Measurements from ENCODE around the gene TBX3.
"Not testable (repeated sequence)": the region's sequence is repeated elsewhere in the genome, so short reads cannot be mapped to it uniquely, and the experiment has no call there.

TBX3 gene

DNA sequence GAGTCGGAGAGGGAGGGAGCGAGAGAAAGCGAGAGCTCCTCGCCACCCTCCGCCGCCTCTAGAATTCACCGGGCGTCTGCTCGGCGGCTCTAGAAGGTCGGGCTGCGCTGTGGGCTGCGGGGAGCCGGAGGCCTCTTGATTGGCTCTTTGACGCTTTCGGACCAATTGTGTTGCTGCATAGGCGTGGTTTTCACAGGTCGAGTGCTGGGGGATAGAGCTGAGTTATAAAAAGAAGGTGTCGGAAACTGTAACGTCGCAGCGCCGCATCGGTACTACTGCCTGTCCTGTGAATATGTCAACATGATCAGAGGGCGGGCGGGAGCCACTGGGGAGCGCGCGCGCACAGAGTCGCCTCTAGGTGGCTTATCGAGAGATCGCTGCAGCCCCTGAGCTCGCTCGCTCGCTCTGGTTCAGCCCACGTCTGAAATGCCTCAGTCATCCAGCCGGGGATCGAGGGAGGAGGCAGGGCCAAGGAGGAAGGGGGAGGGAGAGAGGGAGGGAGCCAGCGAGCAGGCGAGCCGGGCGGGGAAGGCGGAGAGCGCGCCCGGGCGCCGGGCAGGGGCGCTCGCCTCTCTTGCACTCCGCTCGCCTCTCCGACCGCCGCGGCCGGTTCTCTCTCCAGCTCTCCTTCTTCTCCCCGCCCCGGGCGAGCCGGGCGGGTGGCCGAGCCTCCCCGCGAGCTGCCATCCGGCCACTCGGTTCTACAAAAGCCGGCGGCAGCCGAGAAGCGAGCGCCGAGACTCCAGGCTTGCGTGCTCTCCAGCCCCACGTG lies at the start of gene TBX3:
Gene TBX3, minus strand, starts transcription at position 78 of the 772 bp plus-strand sequence. CDS start 975 bp downstream, outside the sequence.
- intact Hi-C loops (cut with DNase I): loop anchor here (10.0 kb wide), 1 partner anchor 279 kb away; the partner anchor contains the start of gene TBX5
- peak; percentile 19 to 82 (median 57) for DNase-seq

DNA sequence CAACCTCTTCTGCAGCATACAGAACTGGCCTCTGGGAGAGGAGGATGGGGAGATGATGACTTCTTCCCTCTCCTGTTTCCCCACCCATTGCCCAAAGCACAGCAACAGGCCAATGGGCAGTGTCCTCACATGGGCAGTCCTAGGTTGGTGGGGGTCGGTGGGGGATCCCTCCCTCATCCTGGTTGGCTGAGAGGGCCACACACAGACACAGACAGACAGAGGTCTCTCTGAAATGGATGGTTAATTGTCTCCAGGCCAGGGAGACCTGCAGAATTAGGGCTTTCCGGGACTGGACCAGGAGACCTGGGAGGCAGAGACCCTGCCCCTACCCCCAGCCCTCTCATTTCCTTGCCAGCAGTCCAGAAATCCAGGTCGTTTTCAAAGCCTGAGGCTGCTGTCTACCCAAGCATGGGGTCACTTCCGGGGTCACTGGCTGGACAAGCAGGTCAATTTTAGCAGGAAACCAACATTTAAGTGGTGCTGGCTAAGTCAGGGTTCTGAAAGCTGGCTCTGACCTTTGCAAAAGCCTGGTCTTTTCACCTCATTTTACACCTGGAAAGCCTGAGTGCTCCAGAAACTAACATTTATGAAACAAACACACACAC lies 48.6 kb upstream of the TBX3 start:
- intact Hi-C loops (cut with DNase I): no loop called here
- DNase-seq: no peak

DNA sequence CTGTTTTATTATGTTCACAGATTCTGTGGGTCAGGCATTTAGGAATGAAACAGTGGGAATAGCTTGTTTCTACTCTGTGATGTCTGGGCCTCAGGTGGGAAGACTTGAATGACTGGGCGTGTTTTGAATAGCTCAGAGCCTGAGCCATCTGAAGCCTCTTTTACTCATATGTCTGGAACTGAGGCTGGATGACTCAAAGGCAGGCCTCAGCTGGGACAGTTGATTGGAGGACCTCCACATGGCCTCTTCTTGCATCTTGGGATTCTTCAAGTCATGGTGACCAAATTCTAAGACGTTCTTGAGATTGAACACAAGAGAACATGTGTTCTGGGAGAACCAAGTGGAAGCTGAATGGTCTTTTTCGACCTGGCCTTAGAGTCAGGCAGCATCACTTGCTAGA lies 45.8 kb upstream of the TBX3 start:
- intact Hi-C loops (cut with DNase I): no loop called here
- no peak for DNase-seq

DNA sequence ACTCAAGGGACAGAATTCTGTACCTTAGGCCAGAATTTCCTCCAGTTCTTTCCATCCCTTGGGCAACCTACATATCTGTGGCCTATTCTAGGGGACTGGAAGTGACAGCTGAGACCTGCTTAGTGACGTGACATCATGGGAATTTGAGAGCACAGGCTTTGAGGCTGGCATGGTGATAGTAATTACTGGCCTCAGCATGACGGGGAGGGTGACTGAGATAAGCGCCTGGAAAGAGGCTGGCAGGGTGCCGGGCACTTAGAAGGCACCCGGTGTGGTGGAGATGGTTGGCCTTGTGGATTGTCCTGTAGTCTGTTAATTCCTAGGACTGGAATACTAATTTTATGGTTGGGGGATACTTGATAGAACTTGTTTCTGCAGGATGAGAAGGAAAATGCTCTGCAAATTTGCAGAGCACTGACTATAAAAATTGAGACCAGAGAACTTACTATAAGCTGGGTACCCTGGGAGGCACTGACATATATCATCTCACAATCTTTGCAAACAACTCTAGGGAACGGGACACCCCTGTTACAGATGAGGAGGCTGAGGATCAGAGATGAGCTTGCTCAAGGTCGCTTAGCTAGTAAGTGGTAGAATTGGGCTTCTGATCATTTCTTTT lies 42.2 kb upstream of the TBX3 start:
- DNase-seq: no peak
- intact Hi-C loops (cut with DNase I): no loop called here

DNA sequence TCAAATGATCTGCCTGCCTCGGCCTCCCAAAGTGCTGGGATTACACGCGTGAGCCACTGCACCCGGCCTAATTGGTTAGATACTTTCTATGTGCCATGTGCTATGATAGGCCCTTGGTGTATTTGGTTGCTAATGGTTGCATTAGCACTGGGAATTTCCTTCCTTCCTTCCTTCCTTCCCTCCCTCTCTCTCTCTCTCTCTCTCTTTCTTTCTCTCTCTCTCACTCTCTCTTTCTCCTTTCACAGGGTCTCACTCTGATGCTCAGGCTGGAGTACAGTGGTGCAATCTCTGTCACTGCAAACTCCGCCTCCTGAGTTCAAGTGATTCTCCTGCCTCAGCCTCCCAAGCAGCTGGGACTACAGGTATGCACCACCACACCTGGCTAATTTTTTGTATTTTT lies 38.2 kb upstream of the TBX3 start:
- intact Hi-C loops (cut with DNase I); DNase-seq: not testable (repeated sequence)

DNA sequence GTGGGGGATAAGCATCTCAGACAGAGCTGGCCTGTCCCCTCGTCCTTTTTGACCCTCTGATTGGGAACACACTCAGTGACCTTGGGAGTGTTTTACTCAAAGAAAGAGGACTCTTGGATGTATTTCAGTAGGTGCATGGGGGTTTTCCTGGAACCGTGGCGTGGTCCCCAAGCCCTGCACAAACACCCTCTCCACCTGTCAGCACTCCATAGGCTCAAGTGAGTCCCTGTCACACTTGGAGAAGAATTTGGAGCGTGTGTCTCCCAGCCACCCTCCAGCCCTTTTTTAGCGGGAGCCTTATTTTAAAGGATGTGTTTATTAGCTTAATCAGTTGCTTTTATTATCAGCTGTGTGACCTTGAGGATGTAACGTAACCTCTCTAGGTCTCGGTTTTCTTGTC lies 37.3 kb upstream of the TBX3 start:
- intact Hi-C loops (cut with DNase I): no loop called here
- DNase-seq: no peak

DNA sequence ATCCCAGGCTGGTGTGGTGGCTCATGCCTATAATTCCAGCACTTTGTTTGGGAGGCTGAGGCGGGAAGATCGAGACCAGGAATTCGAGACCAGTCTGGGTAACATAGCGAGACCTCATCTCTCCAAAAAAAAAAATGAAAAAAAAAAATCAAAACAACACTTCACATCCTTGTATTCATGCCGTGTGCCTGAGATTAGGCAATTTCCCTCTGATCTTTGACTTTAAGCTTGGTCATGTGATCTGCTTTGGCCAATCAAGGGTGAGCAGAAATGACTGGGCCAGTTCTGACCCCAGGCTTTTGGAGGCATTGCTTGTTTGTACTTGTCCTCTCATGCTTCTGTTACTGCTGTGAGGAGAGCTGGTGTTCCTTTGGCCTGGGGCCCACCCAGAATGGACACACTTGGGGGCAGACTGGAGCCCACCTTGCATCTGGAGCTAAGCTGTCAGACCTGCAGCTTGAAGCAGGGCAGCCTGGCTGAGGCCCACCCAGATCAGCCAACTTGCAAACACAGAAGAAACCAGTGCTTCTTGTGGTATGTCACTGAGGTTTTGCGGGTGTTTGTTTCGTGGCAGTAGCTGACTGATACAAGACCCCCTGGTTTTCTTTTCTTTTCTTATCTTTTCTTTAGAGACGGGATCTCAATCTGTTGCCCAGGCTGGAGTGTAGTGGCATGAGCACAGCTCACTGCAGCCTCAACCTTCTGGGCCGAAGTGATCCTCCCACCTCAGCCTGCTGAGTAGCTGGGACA lies 29.7 kb upstream of the TBX3 start:
- intact Hi-C loops (cut with DNase I): no loop called here
- DNase-seq: no peak

DNA sequence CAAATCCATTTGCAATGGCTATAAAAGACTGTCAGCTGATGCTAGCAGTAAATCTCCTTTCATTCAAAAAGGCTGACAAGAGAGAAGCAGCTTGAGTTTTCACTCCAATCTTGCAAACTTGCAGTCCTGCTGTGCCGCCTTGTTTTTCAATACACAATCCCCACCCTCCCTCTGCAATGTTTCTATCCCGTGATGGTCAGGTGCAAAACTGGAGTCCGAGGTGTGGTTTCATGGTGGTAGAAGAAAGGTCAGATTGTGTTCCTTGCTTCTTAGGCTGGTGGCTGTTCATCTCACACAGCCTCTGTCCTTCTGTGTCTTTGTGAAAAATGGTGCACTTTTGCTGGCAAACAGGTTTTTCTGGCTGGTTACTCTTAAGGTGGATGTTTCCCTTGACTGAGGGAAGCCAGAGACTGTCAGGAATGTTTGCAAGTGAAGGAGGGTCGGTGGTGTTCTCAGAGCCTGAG lies 27.7 kb upstream of the TBX3 start:
- intact Hi-C loops (cut with DNase I): no loop called here
- no peak for DNase-seq

DNA sequence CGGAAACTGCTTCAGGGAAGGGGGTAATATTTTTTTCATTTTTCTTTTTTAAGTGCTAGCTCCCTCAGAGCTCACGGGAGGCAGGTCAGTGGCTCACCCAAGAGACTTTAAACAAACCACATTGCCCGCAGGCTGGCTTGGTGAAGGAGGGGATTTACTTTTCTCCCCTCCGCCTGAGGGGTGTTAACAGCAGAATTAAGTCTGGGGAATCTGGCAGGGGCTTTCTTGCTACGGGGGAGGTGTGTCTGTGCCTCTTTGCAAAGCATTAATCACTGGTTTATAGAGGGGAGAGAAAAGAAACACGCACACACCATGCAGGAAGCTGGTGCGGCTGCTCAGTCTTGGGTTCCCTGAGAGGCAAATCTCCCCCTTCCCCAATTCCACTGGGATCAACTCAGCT lies 26.2 kb upstream of the TBX3 start:
- no peak for DNase-seq
- intact Hi-C loops (cut with DNase I): no loop called here

DNA sequence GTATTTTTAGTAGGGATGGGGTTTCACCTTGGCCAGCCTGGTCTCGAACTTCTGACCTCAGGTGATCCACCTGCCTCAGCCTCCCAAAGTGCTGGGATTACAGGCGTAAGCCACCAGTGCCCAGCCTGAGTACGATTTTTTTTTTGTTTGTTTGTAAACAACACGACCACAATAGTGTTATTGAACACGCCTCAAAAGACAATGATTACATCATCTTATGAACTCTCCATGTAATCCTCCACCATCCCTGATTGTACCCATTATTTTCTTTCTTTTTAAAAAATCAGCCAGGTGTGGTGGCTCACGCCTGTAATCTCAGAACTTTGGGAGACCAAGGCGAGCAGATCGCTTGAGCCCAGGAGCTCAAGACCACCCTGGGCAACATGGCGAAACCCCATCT lies 25.1 kb upstream of the TBX3 start:
- intact Hi-C loops (cut with DNase I): no loop called here
- no peak for DNase-seq

DNA sequence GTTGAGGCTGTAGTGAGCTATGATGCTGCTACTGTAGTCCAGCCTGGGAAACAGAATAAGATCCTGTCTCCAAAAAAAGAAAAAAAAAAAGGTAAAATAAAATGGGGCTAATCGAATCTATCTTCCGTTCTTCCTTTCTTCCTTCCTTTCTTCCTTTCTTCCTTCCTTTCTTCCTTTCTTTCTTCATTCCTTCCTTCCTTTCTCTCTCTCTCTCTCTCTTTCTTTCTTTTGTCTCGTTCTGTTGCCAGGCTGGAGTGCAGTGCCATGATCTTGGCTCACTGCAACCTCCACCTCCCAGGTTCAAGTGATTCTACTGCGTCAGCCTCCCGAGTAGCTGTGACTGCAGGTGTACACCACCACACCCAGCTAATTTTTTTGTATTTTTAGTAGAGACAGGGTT lies 24.6 kb upstream of the TBX3 start:
- intact Hi-C loops (cut with DNase I); DNase-seq: not testable (repeated sequence)

DNA sequence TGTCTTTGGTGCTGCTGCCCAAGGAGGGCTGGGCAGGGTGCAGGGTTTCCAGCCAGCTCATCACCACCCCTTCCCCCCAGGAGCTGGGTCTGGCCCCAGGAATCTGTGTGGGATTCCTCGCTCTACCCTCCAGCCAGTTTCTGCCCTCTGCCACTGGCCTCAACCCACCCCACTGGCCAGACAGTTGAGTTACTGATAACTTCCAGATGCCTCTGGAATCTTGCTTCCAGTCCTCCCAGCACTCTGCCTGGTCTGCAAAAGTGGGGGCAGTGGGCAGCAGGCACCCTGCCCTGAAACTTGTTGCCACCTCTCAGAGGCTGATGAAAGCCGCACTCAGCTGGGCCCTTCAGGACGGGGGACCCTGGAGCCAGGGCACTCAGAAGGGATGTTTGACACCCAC lies 20.1 kb upstream of the TBX3 start:
- intact Hi-C loops (cut with DNase I): no loop called here
- DNase-seq: no peak

DNA sequence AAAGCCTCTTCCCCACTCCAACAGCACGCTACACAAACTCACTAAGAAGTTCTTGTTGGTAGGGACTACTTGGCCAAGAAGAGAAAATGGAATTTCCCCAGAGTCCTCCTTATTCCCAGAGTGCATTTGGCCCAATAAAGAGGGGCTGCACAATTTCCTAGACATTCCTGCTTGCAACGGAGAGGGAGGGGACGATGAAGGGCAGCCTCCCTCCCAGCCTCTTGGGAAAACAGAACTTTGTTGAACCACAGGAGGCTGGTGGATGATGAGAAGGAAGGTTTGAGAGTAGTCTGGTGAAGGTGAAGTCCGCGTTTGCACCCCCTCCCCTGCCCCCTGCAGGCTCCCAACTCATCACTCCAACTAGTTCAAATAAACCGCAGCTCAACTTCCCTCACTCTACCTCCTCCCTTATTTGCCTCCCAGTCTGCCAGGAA lies 19.1 kb upstream of the TBX3 start:
- DNase-seq: no peak
- intact Hi-C loops (cut with DNase I): no loop called here

DNA sequence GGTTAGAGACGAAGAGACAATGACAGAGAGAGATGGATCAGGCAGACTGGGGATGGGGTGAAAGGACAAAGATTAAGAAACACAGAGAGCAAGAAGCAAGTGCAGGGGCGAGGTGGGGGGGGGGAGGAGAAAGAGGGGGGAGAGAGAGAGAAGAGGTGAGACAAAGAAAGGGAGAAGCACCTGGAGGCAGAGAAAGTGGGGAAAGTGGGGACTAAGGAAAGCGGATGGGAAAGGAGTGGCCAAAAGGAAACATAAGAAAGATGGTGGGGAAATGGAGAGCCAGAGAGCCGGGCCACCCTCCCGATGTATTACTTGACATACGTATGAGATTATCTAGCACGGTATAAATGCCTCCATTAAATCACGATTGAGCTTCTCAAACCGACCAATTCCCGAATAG lies 18.5 kb upstream of the TBX3 start:
- no peak for DNase-seq
- intact Hi-C loops (cut with DNase I): no loop called here

DNA sequence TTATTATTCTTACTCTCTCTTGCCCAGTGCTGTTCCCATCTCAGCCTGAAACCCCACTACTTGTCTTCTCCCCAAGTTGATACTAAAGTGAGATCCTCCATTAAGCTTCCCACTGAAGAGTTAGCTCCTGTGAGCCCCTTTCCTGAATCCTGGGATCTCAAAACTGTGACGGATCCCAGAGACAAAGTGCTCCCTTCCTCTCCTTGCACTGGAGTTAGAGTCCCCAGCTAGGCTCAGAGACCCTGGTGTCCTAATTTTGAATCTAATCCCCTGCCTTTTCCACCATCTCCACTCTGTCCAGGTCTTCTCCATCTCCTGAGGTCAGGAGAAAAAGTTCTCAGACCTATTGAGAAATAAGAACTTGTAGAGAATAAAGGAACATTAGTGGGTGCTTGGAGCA lies 17.6 kb upstream of the TBX3 start:
- intact Hi-C loops (cut with DNase I): no loop called here
- no peak for DNase-seq

DNA sequence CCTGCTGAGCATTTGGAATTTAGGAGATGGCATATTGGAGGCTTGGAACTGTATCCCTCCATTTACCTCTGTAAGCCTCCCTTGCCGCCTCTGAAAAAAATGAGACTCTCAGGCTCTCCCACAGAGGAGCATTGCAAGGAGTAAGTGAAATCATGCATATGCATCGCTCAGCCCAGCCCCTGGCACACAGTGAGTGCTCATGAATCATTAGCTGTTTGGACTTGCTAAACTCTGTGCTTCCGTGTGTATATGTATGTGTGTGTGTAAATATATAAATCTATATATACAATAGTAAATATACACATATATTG lies 17.1 kb upstream of the TBX3 start:
- DNase-seq: no peak
- intact Hi-C loops (cut with DNase I): no loop called here

DNA sequence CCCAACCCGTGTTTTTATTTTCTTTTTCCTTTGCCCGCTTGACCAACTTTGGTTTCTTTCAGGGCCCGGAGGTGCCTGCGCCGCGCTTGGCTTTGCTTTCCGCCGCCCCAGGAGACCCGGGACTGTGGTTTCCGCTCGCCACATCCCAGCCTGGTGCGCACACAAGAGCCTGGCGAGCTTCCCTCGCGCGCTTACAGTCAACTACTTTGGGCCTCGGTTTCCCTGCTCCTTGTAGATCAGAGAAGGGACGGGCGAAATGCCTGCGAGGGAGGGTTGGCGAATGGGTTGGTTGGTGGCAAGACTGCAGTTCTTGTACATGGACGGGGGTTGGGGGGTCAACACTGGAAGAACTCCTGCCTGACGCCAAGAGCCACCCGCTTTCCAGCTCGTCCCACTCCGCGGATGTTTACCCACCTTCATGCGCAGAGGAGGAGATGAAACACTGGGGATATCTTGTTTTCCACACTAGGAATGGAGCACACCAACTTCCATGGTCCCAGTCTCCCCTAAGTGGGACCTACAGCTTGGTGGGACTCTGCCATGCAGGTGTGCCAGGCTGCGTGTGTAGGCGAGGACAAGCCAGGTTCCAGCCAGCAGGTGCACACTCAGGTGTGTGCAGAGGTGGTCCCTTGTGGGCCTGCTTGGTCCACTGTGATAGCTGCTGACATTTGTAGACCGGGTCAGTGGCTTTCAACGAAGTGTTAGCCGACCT lies 16.6 kb upstream of the TBX3 start:
- no peak for DNase-seq
- intact Hi-C loops (cut with DNase I): no loop called here

DNA sequence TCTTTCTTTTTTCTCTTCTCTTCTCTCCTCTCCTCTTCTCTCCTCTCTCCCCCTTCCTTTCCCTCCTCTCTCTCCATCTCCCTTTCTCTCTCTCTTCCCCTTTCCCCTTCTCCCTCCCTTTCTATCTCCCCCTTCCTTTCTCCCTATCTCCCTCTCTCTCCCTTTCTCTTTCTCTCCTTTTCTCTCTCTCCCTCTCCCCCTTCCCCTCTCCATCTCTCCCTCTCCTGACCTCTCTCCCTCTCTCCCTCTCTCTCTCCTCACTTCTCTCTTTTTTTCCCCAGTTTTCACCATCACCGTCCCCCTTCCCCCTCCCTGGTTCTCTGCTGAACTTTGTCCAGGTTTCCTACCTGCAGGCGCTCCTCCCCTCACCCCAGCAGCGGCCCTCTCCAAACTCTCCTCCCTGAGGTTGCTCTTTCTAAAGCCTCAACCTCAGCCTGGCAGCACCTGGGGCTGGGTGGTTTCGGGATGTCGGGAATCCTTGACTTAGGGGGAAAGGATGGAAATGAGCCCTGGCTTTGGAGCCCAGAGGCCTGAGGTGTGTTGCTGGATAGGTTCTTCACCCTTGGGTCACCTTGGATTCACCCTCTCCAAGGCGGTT lies 14.7 kb upstream of the TBX3 start:
- intact Hi-C loops (cut with DNase I): no loop called here

More for the DNA sequence above, 14.7 kb upstream of the TBX3 start:
- no peak for DNase-seq
